ENCODE results near the gene LYPD6B. TPM values are rescaled to one million over a fixed set of nuclear protein-coding genes. Genes with fewer than 3 reads are reported as not detected.

LYPD6B gene
- total RNA-seq, 1 experiment from 2014 or later, result not detected

- DNase-seq, result no peak
- Histone ChIP-seq H3K27ac (no peak overlapping the region), H3K4me3 (no peak overlapping the region), H3K4me1 (peaks cover 28% of the 10 kb centered on the region), H3K9me3 (replicated peaks) (no peaks in the 10 kb centered on the region), H3K36me3 (no peaks in the 10 kb centered on the region), H3K27me3 (no peaks in the 10 kb centered on the region)
Measured at GRCh38 chr2:149023091-149023490, 15.4 kb upstream of the LYPD6B start.

- Histone ChIP-seq H3K36me3 (no peaks in the 10 kb centered on the region), H3K4me1 (no peaks in the 10 kb centered on the region), H3K27me3 (no peaks in the 10 kb centered on the region), H3K9me3 (replicated peaks) (no peaks in the 10 kb centered on the region), H3K27ac (no peak overlapping the region), H3K4me3 (no peak overlapping the region)
- DNase-seq, result no peak
Measured at GRCh38 chr2:149027590-149028250, 10.8 kb upstream of the LYPD6B start.

DNA sequence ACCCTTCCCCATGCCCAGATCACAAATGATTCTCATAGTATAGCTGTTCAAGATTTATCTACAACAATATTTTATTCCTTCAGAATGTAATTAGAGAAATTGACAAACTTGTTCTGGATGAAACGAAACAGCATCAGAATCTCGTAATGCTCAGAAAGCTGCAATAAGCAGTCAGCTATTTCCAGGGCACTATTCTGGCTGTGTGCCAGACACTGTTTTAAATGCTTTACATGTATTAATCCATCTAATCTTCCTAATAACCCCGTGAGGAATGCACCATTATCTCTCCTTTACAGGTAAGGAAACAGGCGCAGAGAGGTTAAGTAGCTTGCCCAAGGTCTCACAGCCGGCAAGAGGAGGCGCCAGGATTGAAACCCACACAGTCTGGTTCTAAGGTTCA lies 10.1 kb upstream of the LYPD6B start:
- Histone ChIP-seq H3K27ac (no peak overlapping the region), H3K36me3 (no peaks in the 10 kb centered on the region), H3K4me3 (no peak overlapping the region), H3K27me3 (no peaks in the 10 kb centered on the region), H3K9me3 (replicated peaks) (no peaks in the 10 kb centered on the region), H3K4me1 (no peaks in the 10 kb centered on the region)
- DNase-seq, result no peak

GRCh38 chr2:149028891-149029290 lies 9.6 kb upstream of the LYPD6B start:
- H3K36me3 ChIP-seq, result no peaks in the 10 kb centered on the region
- no peak for DNase-seq
- no peaks in the 10 kb centered on the region for H3K9me3 ChIP-seq (replicated peaks)
- H3K27ac ChIP-seq, result no peak overlapping the region
- no peak overlapping the region for H3K4me3 ChIP-seq
- no peaks in the 10 kb centered on the region for H3K4me1 ChIP-seq
- no peaks in the 10 kb centered on the region for H3K27me3 ChIP-seq

DNA sequence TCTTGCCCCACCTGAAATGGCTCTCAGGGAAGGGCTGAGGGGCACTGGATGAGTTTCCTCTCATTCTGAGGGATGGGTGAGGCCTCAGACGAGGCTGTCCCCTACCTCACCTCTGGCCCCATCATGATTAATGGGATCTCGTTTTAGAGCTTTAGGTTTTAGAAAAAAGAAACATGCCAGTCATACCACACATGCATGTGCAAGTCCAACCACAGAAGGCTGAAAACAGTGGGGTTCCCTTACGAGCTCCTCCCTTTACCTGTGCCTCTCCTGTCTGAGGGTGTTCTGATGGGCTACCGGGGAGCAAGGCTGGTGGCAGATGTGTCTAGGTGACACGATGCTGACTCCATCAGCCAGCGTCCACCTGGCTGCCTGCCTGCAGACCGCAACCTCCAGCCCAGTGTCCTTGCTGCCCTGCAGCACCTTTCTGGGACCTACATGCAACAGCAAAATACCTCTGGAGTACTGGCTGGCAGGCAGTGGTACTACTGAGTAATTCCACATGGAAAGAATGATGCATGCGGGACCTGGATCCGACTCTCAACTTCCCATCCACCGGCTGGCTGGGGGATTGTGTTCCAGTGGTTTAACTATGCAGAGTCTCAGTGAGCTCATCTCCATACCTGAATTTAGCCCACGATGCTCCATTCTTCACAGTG lies 9.1 kb upstream of the LYPD6B start:
- Histone ChIP-seq H3K4me1 (no peaks in the 10 kb centered on the region), H3K27ac (no peak overlapping the region), H3K27me3 (no peaks in the 10 kb centered on the region), H3K9me3 (replicated peaks) (no peaks in the 10 kb centered on the region), H3K36me3 (no peaks in the 10 kb centered on the region), H3K4me3 (no peak overlapping the region)
- DNase-seq, result no peak

GRCh38 chr2:149031396-149031795 lies 7.1 kb upstream of the LYPD6B start:
- H3K4me1 ChIP-seq, result no peaks in the 10 kb centered on the region
- no peak for DNase-seq
- no peaks in the 10 kb centered on the region for H3K9me3 ChIP-seq (replicated peaks)
- H3K27me3 ChIP-seq, result no peaks in the 10 kb centered on the region
- no peaks in the 10 kb centered on the region for H3K36me3 ChIP-seq
- no peak overlapping the region for H3K4me3 ChIP-seq
- no peak overlapping the region for H3K27ac ChIP-seq

GRCh38 chr2:149033716-149034115 lies 4.8 kb upstream of the LYPD6B start:
- Histone ChIP-seq H3K27me3 (no peaks in the 10 kb centered on the region), H3K36me3 (no peaks in the 10 kb centered on the region), H3K4me3 (no peak overlapping the region), H3K4me1 (no peaks in the 10 kb centered on the region), H3K9me3 (replicated peaks) (no peaks in the 10 kb centered on the region), H3K27ac (no peak overlapping the region)
- peak; percentile 53 to 55 for DNase-seq

GRCh38 chr2:149034406-149034805 lies 4.1 kb upstream of the LYPD6B start:
- H3K9me3 ChIP-seq (replicated peaks), result no peaks in the 10 kb centered on the region
- no peaks in the 10 kb centered on the region for H3K27me3 ChIP-seq
- H3K27ac ChIP-seq, result no peak overlapping the region
- H3K4me1 ChIP-seq, result no peaks in the 10 kb centered on the region
- no peak overlapping the region for H3K4me3 ChIP-seq
- no peaks in the 10 kb centered on the region for H3K36me3 ChIP-seq
- no peak for DNase-seq

GRCh38 chr2:149036507-149037293 lies 1.8 kb upstream of the LYPD6B start:
- Histone ChIP-seq H3K9me3 (replicated peaks) (no peaks in the 10 kb centered on the region), H3K4me3 (no peak overlapping the region), H3K27ac (no peak overlapping the region), H3K4me1 (no peaks in the 10 kb centered on the region), H3K27me3 (no peaks in the 10 kb centered on the region), H3K36me3 (no peaks in the 10 kb centered on the region)
- no peak for DNase-seq

DNA sequence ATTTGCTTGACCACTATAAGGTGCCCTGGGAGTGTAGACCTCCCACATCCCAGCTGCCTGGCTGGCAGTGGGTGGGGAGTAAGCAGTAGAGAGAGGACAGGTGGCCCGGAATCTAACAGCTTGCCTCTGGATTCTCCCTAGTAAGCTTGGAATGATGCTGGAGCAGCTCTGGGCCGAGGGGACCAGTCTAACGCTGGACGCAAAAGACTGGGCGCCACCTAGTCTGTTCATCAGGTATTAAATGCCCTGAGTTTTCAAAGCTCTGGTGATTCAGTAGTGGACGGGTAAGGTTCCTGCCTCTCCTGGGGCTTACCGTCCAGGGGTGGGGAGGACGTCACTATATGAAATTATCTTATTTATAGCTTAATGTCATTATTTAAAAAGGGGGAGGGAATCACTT lies 648 bp upstream of the LYPD6B start:
- no peaks in the 10 kb centered on the region for H3K36me3 ChIP-seq
- H3K27ac ChIP-seq, result no peak overlapping the region
- H3K4me1 ChIP-seq, result no peaks in the 10 kb centered on the region
- DNase-seq, result no peak
- H3K27me3 ChIP-seq, result no peaks in the 10 kb centered on the region
- no peaks in the 10 kb centered on the region for H3K9me3 ChIP-seq (replicated peaks)
- H3K4me3 ChIP-seq, result no peak overlapping the region

DNA sequence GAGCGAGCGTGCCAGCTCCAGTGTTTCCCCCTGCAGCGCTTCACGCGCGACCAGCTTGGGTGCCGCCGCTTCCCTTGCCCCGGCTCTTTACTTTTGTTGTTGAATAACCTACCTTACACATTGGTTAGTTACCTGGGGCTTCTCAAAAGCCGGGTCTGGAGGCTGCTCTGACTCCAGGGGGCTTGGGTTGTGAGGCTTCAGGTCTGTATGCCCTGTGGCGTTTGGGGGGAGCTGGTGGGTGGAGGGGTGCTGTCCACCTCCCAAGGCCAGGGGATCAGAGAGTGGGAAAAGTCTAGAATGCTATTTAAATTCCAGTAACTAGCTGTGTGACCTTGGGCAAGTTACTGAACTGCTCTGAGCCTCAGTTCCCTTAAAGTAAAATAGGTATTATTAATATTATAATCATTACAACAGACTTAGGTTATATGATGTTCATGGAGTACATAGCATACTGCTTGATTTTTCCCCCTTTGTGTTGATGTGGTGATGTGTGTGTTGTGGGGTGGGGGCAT lies 770 bp downstream of the LYPD6B start:
- no peak for DNase-seq
- H3K36me3 ChIP-seq, result no peaks in the 10 kb centered on the region
- H3K27me3 ChIP-seq, result no peaks in the 10 kb centered on the region
- no peaks in the 10 kb centered on the region for H3K4me1 ChIP-seq
- no peak overlapping the region for H3K4me3 ChIP-seq
- H3K27ac ChIP-seq, result no peak overlapping the region
- H3K9me3 ChIP-seq (replicated peaks), result no peaks in the 10 kb centered on the region

GRCh38 chr2:149040451-149040850 lies 2.0 kb downstream of the LYPD6B start:
- Histone ChIP-seq H3K27ac (no peak overlapping the region), H3K27me3 (no peaks in the 10 kb centered on the region), H3K4me1 (no peaks in the 10 kb centered on the region), H3K36me3 (no peaks in the 10 kb centered on the region), H3K4me3 (no peak overlapping the region), H3K9me3 (replicated peaks) (no peaks in the 10 kb centered on the region)
- DNase-seq, result no peak

DNA sequence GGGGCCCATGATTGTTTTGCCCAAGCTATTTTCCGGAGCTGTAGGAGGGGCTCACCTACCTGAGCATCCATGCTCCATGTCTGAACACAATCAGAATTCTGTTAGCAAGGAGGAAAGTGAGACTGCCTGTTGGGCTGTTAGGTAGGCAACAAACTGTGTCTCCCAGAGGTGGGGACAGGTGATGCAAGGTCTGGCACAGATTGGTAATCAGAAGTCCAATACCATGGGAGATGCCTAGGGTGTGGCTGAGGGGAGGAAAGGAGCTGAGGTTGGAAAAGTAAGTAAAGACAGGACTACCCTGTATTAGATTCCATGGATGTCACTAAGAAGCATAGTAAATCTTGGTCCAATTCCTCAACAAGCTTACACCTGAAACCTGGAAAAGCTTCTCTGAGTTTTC lies 3.0 kb downstream of the LYPD6B start:
- Histone ChIP-seq H3K4me1 (no peaks in the 10 kb centered on the region), H3K27me3 (no peaks in the 10 kb centered on the region), H3K9me3 (replicated peaks) (no peaks in the 10 kb centered on the region), H3K36me3 (no peaks in the 10 kb centered on the region), H3K4me3 (no peak overlapping the region), H3K27ac (no peak overlapping the region)
- no peak for DNase-seq

GRCh38 chr2:149042881-149043280 lies 4.4 kb downstream of the LYPD6B start:
- no peaks in the 10 kb centered on the region for H3K9me3 ChIP-seq (replicated peaks)
- H3K36me3 ChIP-seq, result no peaks in the 10 kb centered on the region
- no peaks in the 10 kb centered on the region for H3K27me3 ChIP-seq
- H3K4me1 ChIP-seq, result no peaks in the 10 kb centered on the region
- H3K4me3 ChIP-seq, result no peak overlapping the region
- no peak overlapping the region for H3K27ac ChIP-seq
- no peak for DNase-seq

DNA sequence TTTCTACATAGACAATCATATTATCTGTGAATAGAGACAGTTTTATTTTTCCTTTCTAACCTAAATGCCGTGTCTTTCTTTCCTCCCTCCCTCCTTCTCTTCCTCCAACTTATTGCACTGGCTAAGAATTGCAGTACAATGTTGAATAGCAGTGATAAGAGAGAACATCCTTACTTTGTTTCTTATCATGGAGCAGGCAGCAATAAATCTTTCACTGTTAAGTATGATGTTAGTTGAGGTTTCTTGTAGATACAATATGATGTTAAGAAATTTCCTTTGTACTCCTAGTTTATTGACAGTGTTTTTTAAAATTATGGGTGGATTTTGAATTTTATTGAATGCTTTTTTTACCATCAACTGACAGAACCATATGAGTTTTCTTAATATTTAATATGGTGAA lies 6.0 kb downstream of the LYPD6B start:
- Histone ChIP-seq H3K4me3 (no peak overlapping the region), H3K27ac (no peak overlapping the region), H3K27me3 (no peaks in the 10 kb centered on the region), H3K36me3 (no peaks in the 10 kb centered on the region), H3K4me1 (no peaks in the 10 kb centered on the region), H3K9me3 (replicated peaks) (no peaks in the 10 kb centered on the region)
- DNase-seq, result no peak
